ENCODE measurements around the gene CBR1.

CBR1 gene

GRCh38 chr21:36023092-36023480, 46.7 kb upstream of the CBR1 start:
- no peak overlapping the region for H2AFZ ChIP-seq (ENCODE audit: low read depth, low read length, severe bottlenecking)
- H4K20me1 ChIP-seq (ENCODE audit: low read depth, low read length) = no peaks in the 10 kb centered on the region

GRCh38 chr21:36024782-36025181, 45.0 kb upstream of the CBR1 start:
- H4K20me1 ChIP-seq (ENCODE audit: low read depth, low read length) = no peaks in the 10 kb centered on the region
- no peak overlapping the region for H3K9ac ChIP-seq (ENCODE audit: low read length)
- H3K9me2 ChIP-seq (replicated peaks; ENCODE audit: insufficient read depth, low read length) = no peaks in the 10 kb centered on the region
- H3K27ac ChIP-seq (ENCODE audit: low read depth, low read length) = no peak overlapping the region
- no peaks in the 10 kb centered on the region for H3K36me3 ChIP-seq (ENCODE audit: low read length)
- no peak overlapping the region for H3K4me3 ChIP-seq (ENCODE audit: insufficient read depth, low read length, poor library complexity, severe bottlenecking)
- H3K9me3 ChIP-seq (ENCODE audit: insufficient read depth, low read length) = no peaks in the 10 kb centered on the region
- H2AFZ ChIP-seq (ENCODE audit: low read depth, low read length, severe bottlenecking) = no peak overlapping the region
- no peak overlapping the region for H3K4me2 ChIP-seq (ENCODE audit: low read depth, low read length, poor library complexity, severe bottlenecking)
- H3K27me3 ChIP-seq (ENCODE audit: low read length) = no peaks in the 10 kb centered on the region
- TF ChIP-seq CTCF (IDR thresholded peaks at IDR 0.05; ENCODE audit: insufficient read depth, low read length, poor library complexity, severe bottlenecking) = no peak
- no peak for TF ChIP-seq EZH2phosphoT487 (conservative IDR thresholded peaks at IDR 0.05; ENCODE audit: low read length)
- H3F3A ChIP-seq (ENCODE audit: insufficient read depth) = no peaks in the 10 kb centered on the region
- H3K79me2 ChIP-seq (ENCODE audit: insufficient read depth, low read length) = no peaks in the 10 kb centered on the region

More at GRCh38 chr21:36023092-36023480, 46.7 kb upstream of the CBR1 start:
- no peak for TF ChIP-seq EZH2phosphoT487 (conservative IDR thresholded peaks at IDR 0.05; ENCODE audit: low read length)
- no peak for TF ChIP-seq CTCF (IDR thresholded peaks at IDR 0.05; ENCODE audit: insufficient read depth, low read length, poor library complexity, severe bottlenecking)
- Histone ChIP-seq H3K79me2 (ENCODE audit: insufficient read depth, low read length) (no peaks in the 10 kb centered on the region), H3K4me2 (ENCODE audit: low read depth, low read length, poor library complexity, severe bottlenecking) (no peak overlapping the region), H3K27me3 (ENCODE audit: low read length) (no peaks in the 10 kb centered on the region), H3K36me3 (ENCODE audit: low read length) (no peaks in the 10 kb centered on the region), H3K4me3 (ENCODE audit: insufficient read depth, low read length, poor library complexity, severe bottlenecking) (no peak overlapping the region), H3K9me2 (replicated peaks; ENCODE audit: insufficient read depth, low read length) (no peaks in the 10 kb centered on the region), H3K27ac (ENCODE audit: low read depth, low read length) (no peak overlapping the region), H3K9ac (ENCODE audit: low read length) (no peak overlapping the region), H3F3A (ENCODE audit: insufficient read depth) (no peaks in the 10 kb centered on the region), H3K9me3 (ENCODE audit: insufficient read depth, low read length) (no peaks in the 10 kb centered on the region)

- H3K4me2 ChIP-seq (ENCODE audit: low read depth, low read length, poor library complexity, severe bottlenecking) = no peak overlapping the region
- H2AFZ ChIP-seq (ENCODE audit: low read depth, low read length, severe bottlenecking) = no peak overlapping the region
- no peaks in the 10 kb centered on the region for H3K9me3 ChIP-seq (ENCODE audit: insufficient read depth, low read length)
- H3K36me3 ChIP-seq (ENCODE audit: low read length) = no peaks in the 10 kb centered on the region
- no peak overlapping the region for H3K4me3 ChIP-seq (ENCODE audit: insufficient read depth, low read length, poor library complexity, severe bottlenecking)
- TF ChIP-seq EZH2phosphoT487 (conservative IDR thresholded peaks at IDR 0.05; ENCODE audit: low read length) (no peak), CTCF (IDR thresholded peaks at IDR 0.05; ENCODE audit: insufficient read depth, low read length, poor library complexity, severe bottlenecking) (no peak)
- no peaks in the 10 kb centered on the region for H4K20me1 ChIP-seq (ENCODE audit: low read depth, low read length)
- H3K9me2 ChIP-seq (replicated peaks; ENCODE audit: insufficient read depth, low read length) = no peaks in the 10 kb centered on the region
- no peaks in the 10 kb centered on the region for H3F3A ChIP-seq (ENCODE audit: insufficient read depth)
- no peak overlapping the region for H3K27ac ChIP-seq (ENCODE audit: low read depth, low read length)
- H3K79me2 ChIP-seq (ENCODE audit: insufficient read depth, low read length) = no peaks in the 10 kb centered on the region
- no peak overlapping the region for H3K9ac ChIP-seq (ENCODE audit: low read length)
- H3K27me3 ChIP-seq (ENCODE audit: low read length) = no peaks in the 10 kb centered on the region
Measured at GRCh38 chr21:36027347-36027746, 42.5 kb upstream of the CBR1 start.

Data from SU-DHL-6 (cell line).